HG03103 (cell line): ENCODE results near the gene PPP2R2C.

Experiments
- ATAC-seq: cut with Tn5 transposase; IDR thresholded peaks from one replicate; pipeline ENCODE4 v1.9.1; 2021; ENCODE audit warnings: low read depth; ENCODE audit not compliant: unreplicated experiment

Gene PPP2R2C

GRCh38 chr4:6384541-6384940 lies 87.9 kb downstream of the PPP2R2C start:
- ATAC-seq, result no peak

GRCh38 chr4:6383929-6384328 lies 88.5 kb downstream of the PPP2R2C start:
- no peak for ATAC-seq

- ATAC-seq, result no peak
These were observed 89.4 kb downstream of the PPP2R2C start for GRCh38 chr4:6383009-6383404.

GRCh38 chr4:6381571-6382123 lies 90.8 kb downstream of the PPP2R2C start:
- ATAC-seq, result no peak

GRCh38 chr4:6380746-6381410 lies 91.5 kb downstream of the PPP2R2C start:
- ATAC-seq, result no peak

GRCh38 chr4:6379767-6380745 lies 92.4 kb downstream of the PPP2R2C start:
- no peak for ATAC-seq

GRCh38 chr4:6378493-6379445 lies 93.6 kb downstream of the PPP2R2C start:
- no peak for ATAC-seq

- no peak for ATAC-seq
These were observed 94.6 kb downstream of the PPP2R2C start for GRCh38 chr4:6377626-6378492.

GRCh38 chr4:6375620-6376295 lies 96.7 kb downstream of the PPP2R2C start:
- no peak for ATAC-seq

- no peak for ATAC-seq
These were observed 97.8 kb downstream of the PPP2R2C start for GRCh38 chr4:6374575-6374974.

- no peak for ATAC-seq
These were observed 98.6 kb downstream of the PPP2R2C start for GRCh38 chr4:6373541-6374410.

- ATAC-seq, result no peak
These were observed 99.5 kb downstream of the PPP2R2C start for GRCh38 chr4:6372649-6373525.

- no peak for ATAC-seq
These were observed 100.6 kb downstream of the PPP2R2C start for GRCh38 chr4:6371812-6372211.

- no peak for ATAC-seq
These were observed 101.1 kb downstream of the PPP2R2C start for GRCh38 chr4:6371271-6371670.

GRCh38 chr4:6369924-6370645 lies 102.3 kb downstream of the PPP2R2C start:
- ATAC-seq, result no peak

- ATAC-seq, result no peak
These were observed 102.9 kb downstream of the PPP2R2C start for GRCh38 chr4:6369511-6369910.
